ENCODE results near the gene VEZT. TPM values are rescaled to one million over a fixed set of nuclear protein-coding genes. Genes with fewer than 3 reads are reported as not detected.
A peak's percentile ranks its signal among the peaks of the same experiment; 100 is the strongest.

Gene VEZT
- total and polyA plus RNA-seq, 10 of the 15 experiments (the other 5 are each of a cell fraction or from before 2014, with no cell fraction given), result 32.8 to 134 (median 66.2) TPM

- ChIA-PET SMC1A (ENCODE audit: uncharacterized antibody, unreplicated experiment) (interaction anchor here (0.7 to 3.8 kb wide), 8 partner anchors 11 to 314 kb away, joined by 3 to 43 read pairs (median 4); partner anchors contain the start of gene METAP2), POLR2A (interaction anchor here (0.6 to 1.1 kb wide), 3 partner anchors 11 to 73 kb away, joined by 3 to 5 read pairs (median 3); no protein-coding TSS in a partner anchor), CTCF (interaction anchor here (0.7 to 4.4 kb wide), 10 partner anchors 10 to 314 kb away, joined by 3 to 46 read pairs (median 4); no protein-coding TSS in a partner anchor), RAD21 (ENCODE audit: unreplicated experiment) (interaction anchor here (0.7 to 5.1 kb wide), 13 partner anchors 20 to 316 kb away, joined by 3 to 38 read pairs (median 5); partner anchors contain the start of genes METAP2, NDUFA12 and NR2C1)
- H3K27ac ChIP-seq (ENCODE audit: control insufficient read depth, insufficient read depth), result peak overlapping the region; percentile 86
- intact Hi-C loops (cut with micrococcal nuclease; ENCODE audit: unreplicated experiment), result loop anchor here (5.0 kb wide), 1 partner anchor 146 kb away; the partner anchor contains the start of gene NR2C1
- in situ Hi-C loops (cut with MboI), result no loop called here
- H3K9me3 ChIP-seq (replicated peaks; ENCODE audit: control insufficient read depth, insufficient read depth, low read length), result no peaks in the 10 kb centered on the region
- no peaks in the 10 kb centered on the region for H4K20me1 ChIP-seq (ENCODE audit: control insufficient read depth, insufficient read depth)
- H3K4me1 ChIP-seq (ENCODE audit: control insufficient read depth, insufficient read depth, low read length), result no peaks in the 10 kb centered on the region
- H3K4me2 ChIP-seq (ENCODE audit: control insufficient read depth, insufficient read depth), result peak overlapping the region; percentile 83
- peak overlapping the region; percentile 75 for H3K9ac ChIP-seq (ENCODE audit: control insufficient read depth, insufficient read depth, low read length)
- no peaks in the 10 kb centered on the region for H3K27me3 ChIP-seq (replicated peaks in 1 of 2; ENCODE audit: control insufficient read depth in 2 of 2, insufficient read depth in 2 of 2, low read length in 1 of 2)
- TSS peak; percentile 79 for BruUV-seq (replicated peaks)
- ATAC-seq (peak; percentile 47), DNase-seq (ENCODE audit: low read depth, low spot score) (peak; percentile 39), FAIRE-seq (no peak)
- H3K79me2 ChIP-seq (ENCODE audit: control insufficient read depth, insufficient read depth, low read length), result peaks cover 73% of the 10 kb centered on the region
- 1% methylated on average over 32 of the region's 35 CpGs for WGBS (ENCODE audit: insufficient coverage, insufficient replicate concordance, low lambda C conversion rate, missing lambda C conversion rate)
- peak overlapping the region; percentile 83 for H2AFZ ChIP-seq (ENCODE audit: control insufficient read depth, low read depth, low read length)
- no peaks in the 10 kb centered on the region for H3K36me3 ChIP-seq (ENCODE audit: control insufficient read depth in 2 of 2, insufficient read depth in 2 of 2, low read length in 1 of 2)
- H3K4me3 ChIP-seq, result peak overlapping the region; percentile 98
- TF ChIP-seq NFYB (IDR thresholded peaks at IDR 0.05; ENCODE audit: insufficient read depth, low read depth, low read length), result no peak
- no peak for TF ChIP-seq BMI1 (IDR thresholded peaks at IDR 0.05; ENCODE audit: borderline replicate concordance)
- 0 out of 2 replicates have a peak, but pooled peaks have one; percentile 18 for TF ChIP-seq HDGF (IDR thresholded peaks at IDR 0.05)
- TF ChIP-seq BCL11A (IDR thresholded peaks at IDR 0.05; ENCODE audit: low read depth, low read length), result no peak
- TF ChIP-seq, protein P1, sequence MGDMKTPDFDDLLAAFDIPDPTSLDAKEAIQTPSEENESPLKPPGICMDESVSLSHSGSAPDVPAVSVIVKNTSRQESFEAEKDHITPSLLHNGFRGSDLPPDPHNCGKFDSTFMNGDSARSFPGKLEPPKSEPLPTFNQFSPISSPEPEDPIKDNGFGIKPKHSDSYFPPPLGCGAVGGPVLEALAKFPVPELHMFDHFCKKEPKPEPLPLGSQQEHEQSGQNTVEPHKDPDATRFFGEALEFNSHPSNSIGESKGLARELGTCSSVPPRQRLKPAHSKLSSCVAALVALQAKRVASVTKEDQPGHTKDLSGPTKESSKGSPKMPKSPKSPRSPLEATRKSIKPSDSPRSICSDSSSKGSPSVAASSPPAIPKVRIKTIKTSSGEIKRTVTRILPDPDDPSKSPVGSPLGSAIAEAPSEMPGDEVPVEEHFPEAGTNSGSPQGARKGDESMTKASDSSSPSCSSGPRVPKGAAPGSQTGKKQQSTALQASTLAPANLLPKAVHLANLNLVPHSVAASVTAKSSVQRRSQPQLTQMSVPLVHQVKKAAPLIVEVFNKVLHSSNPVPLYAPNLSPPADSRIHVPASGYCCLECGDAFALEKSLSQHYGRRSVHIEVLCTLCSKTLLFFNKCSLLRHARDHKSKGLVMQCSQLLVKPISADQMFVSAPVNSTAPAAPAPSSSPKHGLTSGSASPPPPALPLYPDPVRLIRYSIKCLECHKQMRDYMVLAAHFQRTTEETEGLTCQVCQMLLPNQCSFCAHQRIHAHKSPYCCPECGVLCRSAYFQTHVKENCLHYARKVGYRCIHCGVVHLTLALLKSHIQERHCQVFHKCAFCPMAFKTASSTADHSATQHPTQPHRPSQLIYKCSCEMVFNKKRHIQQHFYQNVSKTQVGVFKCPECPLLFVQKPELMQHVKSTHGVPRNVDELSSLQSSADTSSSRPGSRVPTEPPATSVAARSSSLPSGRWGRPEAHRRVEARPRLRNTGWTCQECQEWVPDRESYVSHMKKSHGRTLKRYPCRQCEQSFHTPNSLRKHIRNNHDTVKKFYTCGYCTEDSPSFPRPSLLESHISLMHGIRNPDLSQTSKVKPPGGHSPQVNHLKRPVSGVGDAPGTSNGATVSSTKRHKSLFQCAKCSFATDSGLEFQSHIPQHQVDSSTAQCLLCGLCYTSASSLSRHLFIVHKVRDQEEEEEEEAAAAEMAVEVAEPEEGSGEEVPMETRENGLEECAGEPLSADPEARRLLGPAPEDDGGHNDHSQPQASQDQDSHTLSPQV (IDR thresholded peaks at IDR 0.05), result no peak
- no peak for TF ChIP-seq CBX3 (IDR thresholded peaks at IDR 0.05; ENCODE audit: borderline replicate concordance, low read depth)
- no peak for TF ChIP-seq KLF5 (IDR thresholded peaks at IDR 0.05; ENCODE audit: partially characterized antibody)
- TF ChIP-seq IRF4 (IDR thresholded peaks at IDR 0.05; ENCODE audit: low read depth, low read length), result no peak
- TF ChIP-seq ATF2 (IDR thresholded peaks at IDR 0.05; ENCODE audit: low read length), result no peak
- TF ChIP-seq HSF1 (IDR thresholded peaks at IDR 0.05; ENCODE audit: low read depth, low read length), result no peak
- no peak for TF ChIP-seq FOXK2 (IDR thresholded peaks at IDR 0.05)
- no peak for TF ChIP-seq SMC3 (IDR thresholded peaks at IDR 0.05; ENCODE audit: borderline replicate concordance, low read length)
- no peak for TF ChIP-seq NKRF (conservative IDR thresholded peaks at IDR 0.05)
These were observed 835 bp downstream of the VEZT start for GRCh38 chr12:95218150-95219133.
